ENCODE measurements around the gene CLEC7A. TPM values are rescaled to one million over a fixed set of nuclear protein-coding genes. Genes with fewer than 3 reads are reported as not detected.

Gene CLEC7A
- total and polyA plus RNA-seq, 9 of the 15 experiments (the other 6 are each of a cell fraction or from before 2014, with no cell fraction given) = 0.16 TPM; not detected in 8

GRCh38 chr12:10136637-10137205 lies 6.7 kb upstream of the CLEC7A start (continued):
- no peak for TF ChIP-seq CUX1 (CRISPR knock-in tag; IDR thresholded peaks at IDR 0.05)
- TF ChIP-seq ZFP91 (CRISPR knock-in tag; IDR thresholded peaks at IDR 0.05) = no peak
- no peak for TF ChIP-seq ZNF263 (CRISPR knock-in tag; IDR thresholded peaks at IDR 0.05; ENCODE audit: borderline replicate concordance)
- TF ChIP-seq NONO (IDR thresholded peaks at IDR 0.05; ENCODE audit: low read depth in 2 of 2, low read length in 1 of 2) = no peak
- no peak for TF ChIP-seq U2AF1 (optimal IDR thresholded peaks at IDR 0.05; ENCODE audit: low read depth, low read length)
- no peak for TF ChIP-seq CBX2 (IDR thresholded peaks at IDR 0.05; ENCODE audit: insufficient read depth, low read length, poor library complexity, severe bottlenecking)
- TF ChIP-seq CREB3 (tag; conservative IDR thresholded peaks at IDR 0.05; ENCODE audit: low read depth) = no peak
- TF ChIP-seq HINFP (tag; conservative IDR thresholded peaks at IDR 0.05; ENCODE audit: low read depth) = no peak

All from K562 (cell line).